Ascending aorta (tissue), 2 donors: ENCODE results near the gene RGS7. TPM values are rescaled to one million over a fixed set of nuclear protein-coding genes. Genes with fewer than 3 reads are reported as not detected.

Experiments used
- DNase-seq, 2 donors: peaks; one replicate each; pipeline ENCODE4 v3.0.0-alpha.2; 2019; ENCODE audit warnings: low spot score in 2 of 2
- H3K27ac ChIP-seq, 2 donors: fragments of 200-600 bp; sonication (generic); one replicate each; pipeline ENCODE4 v1.5.1; 2016 to 2017; ENCODE audit warnings: mild to moderate bottlenecking in 1 of 2
- H3K27me3 ChIP-seq: fragments of 200-600 bp; sonication (generic); one replicate; pipeline ENCODE4 v1.5.1; 2017
- H3K36me3 ChIP-seq, 2 donors: fragments of 200-600 bp; sonication (generic); one replicate each; pipeline ENCODE4 v1.5.1; 2016
- H3K4me1 ChIP-seq, 2 donors: fragments of 200-600 bp; sonication (generic); one replicate each; pipeline ENCODE4 v1.5.1; 2016 to 2017; ENCODE audit warnings: mild to moderate bottlenecking in 1 of 2
- H3K4me3 ChIP-seq, 2 donors: fragments of 200-600 bp; sonication (generic); one replicate each; pipeline ENCODE4 v1.5.1; 2016 to 2017; ENCODE audit warnings: mild to moderate bottlenecking in 1 of 2
- H3K9me3 ChIP-seq, 2 donors: fragments of 200-600 bp; sonication (generic); one replicate each; pipeline ENCODE4 v1.5.1; 2016
- CTCF ChIP-seq, 3 experiments: fragments of 200-600 bp in 2 of 3; fragments of 450-650 bp in 1 of 3; sonication (generic) in 2 of 3; IDR thresholded peaks; one replicate each; pipeline ENCODE4 v1.5.1; 2016 to 2019; ENCODE audit warnings: antibody characterized with exemption in 3 of 3, mild to moderate bottlenecking in 1 of 3, moderate library complexity in 1 of 3
- intact Hi-C: fragments of 100-400 bp; cut with DNase I; formaldehyde crosslinking; loops from one replicate; pipeline ENCODE4 v1.15.1; 2023
- total RNA-seq: library from RNA; depleted of rRNA; stranded (reverse); fragments of >200 nt; gene quantifications from one replicate; pipeline ENCODE4 v1.1.0, GENCODE V29; 2016

Gene RGS7
- total RNA-seq, 1 donor from 2014 or later: not detected

- Histone ChIP-seq H3K4me1 (no peaks in the 10 kb centered on the region), H3K36me3 (no peaks in the 10 kb centered on the region), H3K4me3 (no peak overlapping the region), H3K9me3 (no peaks in the 10 kb centered on the region), H3K27me3 (no peaks in the 10 kb centered on the region), H3K27ac (no peak overlapping the region)
- intact Hi-C loops: no loop called here
- no peak for DNase-seq
- no peak for TF ChIP-seq CTCF (IDR thresholded peaks at IDR 0.05)
Observed at GRCh38 chr1:241275981-241276380, 81.0 kb downstream of the RGS7 start.

- no peaks in the 10 kb centered on the region for H3K27me3 ChIP-seq
- TF ChIP-seq CTCF (IDR thresholded peaks at IDR 0.05): no peak
- no peaks in the 10 kb centered on the region for H3K9me3 ChIP-seq
- no peaks in the 10 kb centered on the region for H3K4me1 ChIP-seq
- H3K27ac ChIP-seq: no peak overlapping the region
- H3K4me3 ChIP-seq: no peak overlapping the region
- no peaks in the 10 kb centered on the region for H3K36me3 ChIP-seq
- no peak for DNase-seq
- intact Hi-C loops: no loop called here
Observed at GRCh38 chr1:241275226-241275625, 81.8 kb downstream of the RGS7 start.

- Histone ChIP-seq H3K9me3 (no peaks in the 10 kb centered on the region), H3K36me3 (no peaks in the 10 kb centered on the region), H3K27ac (no peak overlapping the region), H3K4me3 (no peak overlapping the region), H3K27me3 (no peaks in the 10 kb centered on the region), H3K4me1 (no peaks in the 10 kb centered on the region)
- no peak for DNase-seq
- no peak for TF ChIP-seq CTCF (IDR thresholded peaks at IDR 0.05)
- intact Hi-C loops: no loop called here
Observed at GRCh38 chr1:241274693-241275092, 82.3 kb downstream of the RGS7 start.

- no peaks in the 10 kb centered on the region for H3K4me1 ChIP-seq
- no peak overlapping the region for H3K27ac ChIP-seq
- no peak for TF ChIP-seq CTCF (IDR thresholded peaks at IDR 0.05)
- intact Hi-C loops: no loop called here
- H3K36me3 ChIP-seq: no peaks in the 10 kb centered on the region
- H3K4me3 ChIP-seq: no peak overlapping the region
- DNase-seq: no peak
- no peaks in the 10 kb centered on the region for H3K27me3 ChIP-seq
- no peaks in the 10 kb centered on the region for H3K9me3 ChIP-seq
Observed at GRCh38 chr1:241272828-241273227, 84.2 kb downstream of the RGS7 start.

GRCh38 chr1:241271427-241271826 lies 85.6 kb downstream of the RGS7 start:
- Histone ChIP-seq H3K9me3 (no peaks in the 10 kb centered on the region), H3K27me3 (no peaks in the 10 kb centered on the region), H3K27ac (no peak overlapping the region), H3K36me3 (no peaks in the 10 kb centered on the region), H3K4me3 (no peak overlapping the region), H3K4me1 (no peaks in the 10 kb centered on the region)
- DNase-seq: no peak
- no peak for TF ChIP-seq CTCF (IDR thresholded peaks at IDR 0.05)
- intact Hi-C loops: no loop called here

- H3K27me3 ChIP-seq: no peaks in the 10 kb centered on the region
- H3K4me1 ChIP-seq: no peaks in the 10 kb centered on the region
- no peak overlapping the region for H3K4me3 ChIP-seq
- intact Hi-C loops: no loop called here
- H3K27ac ChIP-seq: no peak overlapping the region
- H3K9me3 ChIP-seq: no peaks in the 10 kb centered on the region
- no peaks in the 10 kb centered on the region for H3K36me3 ChIP-seq
- DNase-seq: no peak
- no peak for TF ChIP-seq CTCF (IDR thresholded peaks at IDR 0.05)
Observed at GRCh38 chr1:241270016-241270415, 87.0 kb downstream of the RGS7 start.
